ENCODE measurements around the gene PDE4A. TPM values are rescaled to one million over a fixed set of nuclear protein-coding genes. Genes with fewer than 3 reads are reported as not detected.

The PDE4A gene
- total and polyA plus RNA-seq, 8 donors: 2.3 to 30.7 (median 10.0) TPM

DNA sequence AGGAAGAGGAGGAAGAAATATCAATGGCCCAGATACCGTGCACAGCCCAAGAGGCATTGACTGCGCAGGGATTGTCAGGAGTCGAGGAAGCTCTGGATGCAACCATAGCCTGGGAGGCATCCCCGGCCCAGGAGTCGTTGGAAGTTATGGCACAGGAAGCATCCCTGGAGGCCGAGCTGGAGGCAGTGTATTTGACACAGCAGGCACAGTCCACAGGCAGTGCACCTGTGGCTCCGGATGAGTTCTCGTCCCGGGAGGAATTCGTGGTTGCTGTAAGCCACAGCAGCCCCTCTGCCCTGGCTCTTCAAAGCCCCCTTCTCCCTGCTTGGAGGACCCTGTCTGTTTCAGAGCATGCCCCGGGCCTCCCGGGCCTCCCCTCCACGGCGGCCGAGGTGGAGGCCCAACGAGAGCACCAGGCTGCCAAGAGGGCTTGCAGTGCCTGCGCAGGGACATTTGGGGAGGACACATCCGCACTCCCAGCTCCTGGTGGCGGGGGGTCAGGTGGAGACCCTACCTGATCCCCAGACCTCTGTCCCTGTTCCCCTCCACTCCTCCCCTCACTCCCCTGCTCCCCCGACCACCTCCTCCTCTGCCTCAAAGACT, 46.9 kb downstream of the PDE4A start:
- Histone ChIP-seq H3K27me3 (no peaks in the 10 kb centered on the region), H3K4me1 (no peaks in the 10 kb centered on the region), H3K27ac (no peak overlapping the region), H3K36me3 (peaks cover 11 to 64% (median 55%) of the 10 kb centered on the region in 4 donors), H3K4me3 (no peak overlapping the region), H3K9me3 (no peaks in the 10 kb centered on the region)
- TF ChIP-seq, protein P1, sequence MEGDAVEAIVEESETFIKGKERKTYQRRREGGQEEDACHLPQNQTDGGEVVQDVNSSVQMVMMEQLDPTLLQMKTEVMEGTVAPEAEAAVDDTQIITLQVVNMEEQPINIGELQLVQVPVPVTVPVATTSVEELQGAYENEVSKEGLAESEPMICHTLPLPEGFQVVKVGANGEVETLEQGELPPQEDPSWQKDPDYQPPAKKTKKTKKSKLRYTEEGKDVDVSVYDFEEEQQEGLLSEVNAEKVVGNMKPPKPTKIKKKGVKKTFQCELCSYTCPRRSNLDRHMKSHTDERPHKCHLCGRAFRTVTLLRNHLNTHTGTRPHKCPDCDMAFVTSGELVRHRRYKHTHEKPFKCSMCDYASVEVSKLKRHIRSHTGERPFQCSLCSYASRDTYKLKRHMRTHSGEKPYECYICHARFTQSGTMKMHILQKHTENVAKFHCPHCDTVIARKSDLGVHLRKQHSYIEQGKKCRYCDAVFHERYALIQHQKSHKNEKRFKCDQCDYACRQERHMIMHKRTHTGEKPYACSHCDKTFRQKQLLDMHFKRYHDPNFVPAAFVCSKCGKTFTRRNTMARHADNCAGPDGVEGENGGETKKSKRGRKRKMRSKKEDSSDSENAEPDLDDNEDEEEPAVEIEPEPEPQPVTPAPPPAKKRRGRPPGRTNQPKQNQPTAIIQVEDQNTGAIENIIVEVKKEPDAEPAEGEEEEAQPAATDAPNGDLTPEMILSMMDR (IDR thresholded peaks at IDR 0.05): no peak
- TF ChIP-seq POLR2AphosphoS5 (IDR thresholded peaks at IDR 0.05): no peak
- TF ChIP-seq POLR2A (IDR thresholded peaks at IDR 0.05): no peak
- TF ChIP-seq EP300 (IDR thresholded peaks at IDR 0.05): no peak
- intact Hi-C loops (cut with DNase I; ENCODE audit: low total_unique reads): no loop called here
- WGBS, 5 donors: 88 to 92% (median 90%) methylated on average over 13 to 20 of the region's 20 CpGs
- DNase-seq: no peak

DNA sequence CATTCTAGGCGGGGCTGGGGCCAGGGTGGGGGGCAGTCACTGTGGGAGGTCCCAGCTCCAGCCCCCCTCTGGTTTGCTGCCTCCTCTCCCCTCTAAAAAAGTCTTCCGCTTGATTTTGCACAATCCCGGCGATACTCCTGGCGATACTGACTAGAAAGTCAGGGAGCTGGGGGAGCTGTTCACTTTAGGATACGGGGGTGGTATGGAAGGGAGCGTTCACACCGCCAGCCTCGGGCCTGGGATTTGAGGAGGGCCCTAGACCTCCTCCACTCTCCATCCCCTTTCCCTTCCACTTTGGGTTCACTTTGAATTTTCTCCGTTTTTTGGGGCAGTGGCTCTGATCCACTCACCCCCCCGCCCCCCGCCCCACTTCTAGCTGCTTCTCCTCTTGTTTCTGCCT, 47.8 kb downstream of the PDE4A start:
- WGBS, 5 donors: 87 to 96% (median 90%) methylated on average over 9 to 12 of the region's 12 CpGs
- intact Hi-C loops (cut with DNase I; ENCODE audit: low total_unique reads): no loop called here
- peaks cover 11 to 54% (median 50%) of the 10 kb centered on the region in 4 donors for H3K36me3 ChIP-seq
- H3K27me3 ChIP-seq: no peaks in the 10 kb centered on the region
- H3K27ac ChIP-seq: no peak overlapping the region
- H3K4me3 ChIP-seq: no peak overlapping the region
- no peak for TF ChIP-seq EP300 (IDR thresholded peaks at IDR 0.05)
- TF ChIP-seq POLR2AphosphoS5 (IDR thresholded peaks at IDR 0.05): no peak
- TF ChIP-seq, protein P1 (IDR thresholded peaks at IDR 0.05): no peak
- TF ChIP-seq POLR2A (IDR thresholded peaks at IDR 0.05): no peak
- H3K9me3 ChIP-seq: no peaks in the 10 kb centered on the region
- no peak for DNase-seq
- H3K4me1 ChIP-seq: no peaks in the 10 kb centered on the region

DNA sequence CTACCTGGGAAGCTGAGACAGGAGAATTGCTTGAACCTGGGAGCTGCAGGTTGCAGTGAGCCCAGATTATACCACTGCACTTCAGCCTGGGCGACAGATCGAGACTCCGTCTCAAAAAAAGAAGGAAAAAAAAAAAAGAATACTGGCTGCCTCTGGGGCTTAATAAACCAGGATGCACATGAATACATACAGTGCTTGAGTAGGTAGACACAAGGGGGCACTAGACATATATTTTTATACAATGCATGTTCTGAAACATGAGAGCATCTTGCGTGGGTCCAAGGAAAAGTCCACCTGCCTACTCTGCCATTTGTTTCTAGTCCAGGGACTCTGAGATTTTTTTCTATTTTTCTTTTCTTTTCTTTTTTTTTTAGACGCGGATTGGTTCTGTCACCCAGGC, 51.6 kb downstream of the PDE4A start:
- Histone ChIP-seq H3K4me1 (no peaks in the 10 kb centered on the region), H3K27me3 (no peaks in the 10 kb centered on the region), H3K27ac (no peak overlapping the region), H3K9me3 (no peaks in the 10 kb centered on the region), H3K36me3 (peaks cover 7 to 19% (median 16%) of the 10 kb centered on the region in 4 donors), H3K4me3 (no peak overlapping the region)
- 27 to 57% (median 42%) methylated on average over 6 of the region's 6 CpGs for WGBS, 5 donors
- intact Hi-C loops (cut with DNase I; ENCODE audit: low total_unique reads): no loop called here
- TF ChIP-seq EP300 (IDR thresholded peaks at IDR 0.05) (no peak), POLR2AphosphoS5 (IDR thresholded peaks at IDR 0.05) (no peak)
- TF ChIP-seq, protein P1 (IDR thresholded peaks at IDR 0.05): peak in 3 of 7 experiments; percentile 3 to 20 (median 17)
- peak in 1 of 2 donors; percentile 58 for DNase-seq

GRCh38 chr19:10473192-10473591, 52.9 kb downstream of the PDE4A start:
- H3K27me3 ChIP-seq: no peaks in the 10 kb centered on the region
- H3K9me3 ChIP-seq: no peaks in the 10 kb centered on the region
- no peak overlapping the region for H3K27ac ChIP-seq
- TF ChIP-seq POLR2A (IDR thresholded peaks at IDR 0.05): no peak
- TF ChIP-seq EP300 (IDR thresholded peaks at IDR 0.05): no peak
- TF ChIP-seq, protein P1 (IDR thresholded peaks at IDR 0.05): no peak
- no peak for TF ChIP-seq POLR2AphosphoS5 (IDR thresholded peaks at IDR 0.05)
- DNase-seq: no peak
- H3K4me3 ChIP-seq: no peak overlapping the region
- WGBS, 5 donors: 74 to 79% (median 77%) methylated on average over 5 of the region's 5 CpGs
- intact Hi-C loops (cut with DNase I; ENCODE audit: low total_unique reads): no loop called here
- H3K36me3 ChIP-seq: peaks cover 0 to 7% (median 3%) of the 10 kb centered on the region in 4 donors
- H3K4me1 ChIP-seq: peaks cover 0 to 2% (median under 1%) of the 10 kb centered on the region in 4 donors
